K562 (cell line): ENCODE data around the gene VEGFB.

ENCODE experiments used
- CHCHD3 ChIP-seq: fragments of 250-450 bp; sonication (Bioruptor Pico); IDR thresholded peaks from 2 replicates; pipeline ENCODE4 v2.1.2; 2022; ENCODE audit warnings: mild to moderate bottlenecking
- EZH2 ChIP-seq: IDR thresholded peaks from 2 replicates; pipeline ENCODE4 v1.6.1; 2012; ENCODE audit warnings: low read depth, mild to moderate bottlenecking, inconsistent platforms, low read length, borderline replicate concordance
- POLR2AphosphoS5 ChIP-seq: IDR thresholded peaks from 2 replicates; pipeline ENCODE4 v1.6.1; 2011; ENCODE audit warnings: mild to moderate bottlenecking, low read depth, low read length, moderate library complexity; ENCODE audit not compliant: control insufficient read depth, insufficient read depth
- ZFX ChIP-seq: sonication (generic); formaldehyde crosslinking; IDR thresholded peaks from 2 replicates; pipeline ENCODE4 v1.8.0; 2022; ENCODE audit warnings: mild to moderate bottlenecking, missing genetic modification reagents, moderate library complexity
- ZNF324 ChIP-seq: fragments of 250-450 bp; sonication (Bioruptor Pico); IDR thresholded peaks from 2 replicates; pipeline ENCODE4 v1.4.0; 2020; ENCODE audit warnings: mild to moderate bottlenecking
- TF ChIP-seq, protein P1 (sequence below): sonication (generic); formaldehyde crosslinking; IDR thresholded peaks from 2 replicates; pipeline ENCODE4 v1.8.0; 2022; ENCODE audit warnings: missing genetic modification reagents, mild to moderate bottlenecking, borderline replicate concordance

DNA sequence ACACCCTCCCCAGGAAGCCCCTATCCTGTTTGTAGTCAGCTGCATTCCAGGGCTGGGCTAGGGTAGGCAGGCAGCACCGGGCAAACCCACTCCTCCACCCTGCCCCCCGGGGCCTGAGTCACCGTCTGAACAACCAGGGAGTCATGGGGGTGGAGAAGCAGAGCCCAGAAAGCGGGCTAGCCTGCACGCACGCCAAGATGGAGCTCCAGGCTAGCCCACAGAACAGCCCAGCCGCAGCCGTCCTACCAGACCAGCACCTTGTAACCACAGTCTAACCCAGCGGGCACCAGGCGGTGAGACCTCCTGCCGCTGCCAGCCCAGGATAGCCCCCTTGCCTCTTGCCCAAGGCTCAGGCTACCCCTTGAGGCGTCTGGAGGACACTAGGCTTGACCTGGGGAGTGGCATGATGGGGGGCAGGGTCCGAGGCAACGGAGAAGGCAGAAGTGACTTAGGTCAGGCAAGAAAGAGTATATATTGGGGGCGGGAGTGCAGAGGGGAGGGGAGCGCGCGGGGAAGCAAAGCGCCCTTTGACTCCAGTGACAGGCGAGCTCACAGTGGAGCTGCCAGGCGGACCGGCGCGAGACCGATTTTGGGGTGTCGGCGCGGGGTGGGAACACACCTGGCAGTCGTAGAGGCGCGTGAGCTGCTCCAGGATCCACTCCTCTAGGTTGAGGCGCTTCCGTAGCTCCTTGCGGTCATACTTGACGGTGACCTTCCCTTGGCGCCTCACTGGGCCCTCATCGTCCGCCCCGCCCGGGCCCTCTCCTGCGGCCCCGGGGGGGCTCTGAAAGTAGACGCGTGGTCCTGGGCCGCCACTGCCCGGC, 11.6 kb downstream of the VEGFB start:
- TF ChIP-seq, protein P1, sequence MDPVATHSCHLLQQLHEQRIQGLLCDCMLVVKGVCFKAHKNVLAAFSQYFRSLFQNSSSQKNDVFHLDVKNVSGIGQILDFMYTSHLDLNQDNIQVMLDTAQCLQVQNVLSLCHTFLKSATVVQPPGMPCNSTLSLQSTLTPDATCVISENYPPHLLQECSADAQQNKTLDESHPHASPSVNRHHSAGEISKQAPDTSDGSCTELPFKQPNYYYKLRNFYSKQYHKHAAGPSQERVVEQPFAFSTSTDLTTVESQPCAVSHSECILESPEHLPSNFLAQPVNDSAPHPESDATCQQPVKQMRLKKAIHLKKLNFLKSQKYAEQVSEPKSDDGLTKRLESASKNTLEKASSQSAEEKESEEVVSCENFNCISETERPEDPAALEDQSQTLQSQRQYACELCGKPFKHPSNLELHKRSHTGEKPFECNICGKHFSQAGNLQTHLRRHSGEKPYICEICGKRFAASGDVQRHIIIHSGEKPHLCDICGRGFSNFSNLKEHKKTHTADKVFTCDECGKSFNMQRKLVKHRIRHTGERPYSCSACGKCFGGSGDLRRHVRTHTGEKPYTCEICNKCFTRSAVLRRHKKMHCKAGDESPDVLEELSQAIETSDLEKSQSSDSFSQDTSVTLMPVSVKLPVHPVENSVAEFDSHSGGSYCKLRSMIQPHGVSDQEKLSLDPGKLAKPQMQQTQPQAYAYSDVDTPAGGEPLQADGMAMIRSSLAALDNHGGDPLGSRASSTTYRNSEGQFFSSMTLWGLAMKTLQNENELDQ (CRISPR knock-in tag): no peak
- TF ChIP-seq ZNF324: no peak
- TF ChIP-seq CHCHD3: no peak
- TF ChIP-seq EZH2: no peak
- 0 out of 2 replicates have a peak, but pooled peaks have one; percentile 3 for TF ChIP-seq POLR2AphosphoS5
- no peak for TF ChIP-seq ZFX
